Keratinocyte (primary cell): ENCODE measurements around the gene EMP1. TPM values are rescaled to one million over a fixed set of nuclear protein-coding genes. Genes with fewer than 3 reads are reported as not detected.

Experiments used
- DNase-seq: peaks from one replicate; pipeline ENCODE4 v3.0.0-alpha.2; 2011; ENCODE audit warnings: low read depth, missing footprints, low spot score
- FAIRE-seq: peaks from 2 replicates; lab custom pipeline; 2011; peaks lifted over from hg19 to GRCh38; lab: Jason Lieb, UNC
- H2AFZ ChIP-seq: 2 replicates; pipeline ENCODE4 v1.6.0; 2012; ENCODE audit warnings: low read length, control low read depth, inconsistent platforms; ENCODE audit not compliant: control insufficient read depth
- H3K27ac ChIP-seq: 2 replicates; pipeline ENCODE4 v1.5.1; 2011; ENCODE audit warnings: low read length; ENCODE audit not compliant: control insufficient read depth, insufficient read depth
- H3K27me3 ChIP-seq: 3 replicates; pipeline ENCODE4 v1.6.0; 2011; ENCODE audit warnings: low read length; ENCODE audit not compliant: control insufficient read depth, insufficient read depth; ENCODE audit errors: extremely low read depth
- H3K36me3 ChIP-seq, 2 experiments: 2 replicates in 1 of 2; 3 replicates in 1 of 2; pipeline ENCODE4 v1.5.1; 2011; ENCODE audit warnings: low read length in 2 of 2, mild to moderate bottlenecking in 1 of 2; ENCODE audit not compliant: control insufficient read depth in 2 of 2, insufficient read depth in 2 of 2; ENCODE audit errors: extremely low read depth in 1 of 2
- H3K4me1 ChIP-seq: 3 replicates; pipeline ENCODE4 v1.5.1; 2011; ENCODE audit warnings: low read length; ENCODE audit not compliant: control insufficient read depth, insufficient read depth; ENCODE audit errors: extremely low read depth
- H3K4me2 ChIP-seq: 3 replicates; pipeline ENCODE4 v1.6.0; 2011; ENCODE audit warnings: low read depth, low read length; ENCODE audit not compliant: control insufficient read depth, insufficient read depth; ENCODE audit errors: extremely low read depth
- H3K4me3 ChIP-seq, 3 experiments: fragments of 200-600 bp in 1 of 3; sonication (generic) in 1 of 3; 2 replicates in 2 of 3; 3 replicates in 1 of 3; pipeline ENCODE4 v1.5.1; 2011 to 2016; ENCODE audit warnings: low read length in 3 of 3, mild to moderate bottlenecking in 3 of 3, control low read depth in 2 of 3, inconsistent platforms in 1 of 3, low read depth in 1 of 3, mixed read lengths in 1 of 3, mixed run types in 1 of 3, moderate library complexity in 1 of 3; ENCODE audit not compliant: control insufficient read depth in 2 of 3, insufficient read depth in 2 of 3; ENCODE audit errors: extremely low read depth in 1 of 3
- H3K79me2 ChIP-seq: 2 replicates; pipeline ENCODE4 v1.6.0; 2012; ENCODE audit warnings: low read length; ENCODE audit not compliant: control insufficient read depth, insufficient read depth
- H3K9ac ChIP-seq: 3 replicates; pipeline ENCODE4 v1.6.0; 2011; ENCODE audit warnings: low read length; ENCODE audit not compliant: control insufficient read depth, insufficient read depth; ENCODE audit errors: extremely low read depth
- H3K9me1 ChIP-seq: 3 replicates; pipeline ENCODE4 v1.6.0; 2011; ENCODE audit warnings: low read length; ENCODE audit not compliant: control insufficient read depth, insufficient read depth; ENCODE audit errors: extremely low read depth
- H3K9me3 ChIP-seq: 2 replicates; pipeline ENCODE4 v1.5.1; 2012; ENCODE audit warnings: low read depth, low read length; ENCODE audit not compliant: control insufficient read depth
- H4K20me1 ChIP-seq: 3 replicates; pipeline ENCODE4 v1.6.0; 2011; ENCODE audit warnings: low read length; ENCODE audit not compliant: control insufficient read depth, insufficient read depth; ENCODE audit errors: extremely low read depth
- EZH2 ChIP-seq: IDR thresholded peaks from one replicate; pipeline ENCODE4 v1.6.1; 2012; ENCODE audit warnings: inconsistent platforms, mild to moderate bottlenecking, low read length, moderate library complexity
- dilution Hi-C: fragments of 300-500 bp; cut with MboI; formaldehyde crosslinking; loops from one replicate; pipeline ENCODE4 v1.7.0; 2020; ENCODE audit warnings: low sequenced_read_pairs; ENCODE audit not compliant: extremely low pct_ligation_motif_present
- polyA plus RNA-seq, 5 experiments: library from polyadenylated mRNA; depleted of rRNA in 3 of 5; stranded (reverse) in 3 of 5; stranded (forward) in 1 of 5; unstranded in 1 of 5; fragments of >200 nt; gene quantifications; 1 replicate in 1 of 5; 2 replicates in 3 of 5; 3 replicates in 1 of 5; pipeline versions ENCODE4 v1.2.1 to v1.2.3, GENCODE V29; 2011 to 2012; ENCODE audit warnings: missing spikeins in 2 of 5, low read depth in 1 of 5, low replicate concordance in 1 of 5
- TF ChIP-seq, protein P1 (sequence below), 3 experiments: IDR thresholded peaks in 1 of 3; conservative IDR thresholded peaks in 1 of 3; optimal IDR thresholded peaks in 1 of 3; 2 replicates in 2 of 3; 3 replicates in 1 of 3; pipeline versions ENCODE3 to v1.5.1; 2011; ENCODE audit warnings: low read length in 3 of 3, mild to moderate bottlenecking in 3 of 3, moderate library complexity in 2 of 3, control low read depth in 1 of 3, inconsistent platforms in 1 of 3; ENCODE audit not compliant: insufficient read depth in 2 of 3; ENCODE audit errors: extremely low read depth in 1 of 3

EMP1 gene
- polyA plus RNA-seq, 1 donor (not counting 4 experiments of a cell fraction or from before 2014, with no cell fraction given) = 583 TPM

DNA sequence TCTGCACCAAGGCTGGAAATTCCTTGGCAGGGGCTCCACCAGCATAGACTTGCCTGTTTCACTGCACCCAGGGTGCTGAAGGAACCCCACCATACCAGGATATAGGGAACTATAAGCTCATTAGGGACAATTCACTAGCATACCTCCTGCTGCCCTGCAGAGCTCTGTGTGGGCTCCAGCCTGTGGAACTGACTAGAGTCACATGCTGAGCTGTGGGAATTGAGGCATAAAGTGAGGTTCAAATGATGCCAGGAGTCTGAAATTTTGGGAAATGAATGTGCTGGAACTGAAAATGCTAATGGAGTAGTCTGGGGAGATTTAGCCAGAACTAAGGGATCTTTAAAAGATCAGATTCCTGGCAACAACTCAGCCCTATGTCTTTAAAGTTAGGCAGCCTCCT, 7.3 kb upstream of the EMP1 start:
- no peak for TF ChIP-seq EZH2
- TF ChIP-seq, protein P1, sequence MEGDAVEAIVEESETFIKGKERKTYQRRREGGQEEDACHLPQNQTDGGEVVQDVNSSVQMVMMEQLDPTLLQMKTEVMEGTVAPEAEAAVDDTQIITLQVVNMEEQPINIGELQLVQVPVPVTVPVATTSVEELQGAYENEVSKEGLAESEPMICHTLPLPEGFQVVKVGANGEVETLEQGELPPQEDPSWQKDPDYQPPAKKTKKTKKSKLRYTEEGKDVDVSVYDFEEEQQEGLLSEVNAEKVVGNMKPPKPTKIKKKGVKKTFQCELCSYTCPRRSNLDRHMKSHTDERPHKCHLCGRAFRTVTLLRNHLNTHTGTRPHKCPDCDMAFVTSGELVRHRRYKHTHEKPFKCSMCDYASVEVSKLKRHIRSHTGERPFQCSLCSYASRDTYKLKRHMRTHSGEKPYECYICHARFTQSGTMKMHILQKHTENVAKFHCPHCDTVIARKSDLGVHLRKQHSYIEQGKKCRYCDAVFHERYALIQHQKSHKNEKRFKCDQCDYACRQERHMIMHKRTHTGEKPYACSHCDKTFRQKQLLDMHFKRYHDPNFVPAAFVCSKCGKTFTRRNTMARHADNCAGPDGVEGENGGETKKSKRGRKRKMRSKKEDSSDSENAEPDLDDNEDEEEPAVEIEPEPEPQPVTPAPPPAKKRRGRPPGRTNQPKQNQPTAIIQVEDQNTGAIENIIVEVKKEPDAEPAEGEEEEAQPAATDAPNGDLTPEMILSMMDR (optimal IDR thresholded peaks at IDR 0.05 in 1 of 3, IDR thresholded peaks at IDR 0.05 in 1 of 3, conservative IDR thresholded peaks at IDR 0.05 in 1 of 3; ENCODE audit: extremely low read depth in 1 of 3, insufficient read depth in 2 of 3, low read length in 3 of 3) = no peak
- H3K27ac ChIP-seq = no peak overlapping the region

DNA sequence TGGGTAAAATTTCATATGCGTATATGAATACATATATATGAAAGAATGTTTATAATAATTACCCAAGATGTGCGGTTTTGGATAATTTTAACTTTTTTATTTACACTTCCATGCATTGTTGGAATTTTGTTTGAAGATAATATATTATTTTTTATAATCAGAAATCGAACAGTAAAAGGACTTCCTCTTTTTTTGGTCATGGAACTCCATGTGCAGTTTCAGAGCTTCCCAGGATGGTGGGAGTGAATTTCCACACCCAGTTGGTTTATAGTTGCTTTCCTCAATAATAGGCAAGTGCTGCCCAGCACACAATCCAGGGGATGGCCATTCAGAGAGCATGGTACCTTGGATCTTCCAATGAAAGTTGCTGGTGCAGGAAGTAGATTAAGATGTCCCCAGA, 6.3 kb upstream of the EMP1 start:
- Histone ChIP-seq H2AFZ (no peak overlapping the region), H3K9me3 (no peaks in the 10 kb centered on the region), H3K9ac (no peak overlapping the region), H3K4me2 (no peak overlapping the region), H3K27me3 (no peaks in the 10 kb centered on the region), H3K4me1 (peaks cover 34% of the 10 kb centered on the region), H3K4me3 (no peak overlapping the region), H3K9me1 (no peaks in the 10 kb centered on the region), H3K36me3 (no peaks in the 10 kb centered on the region), H4K20me1 (no peaks in the 10 kb centered on the region), H3K79me2 (no peaks in the 10 kb centered on the region), H3K27ac (no peak overlapping the region)
- dilution Hi-C loops = no loop called here
- FAIRE-seq (no peak), DNase-seq (no peak)
- TF ChIP-seq, protein P1 (optimal IDR thresholded peaks at IDR 0.05 in 1 of 3, IDR thresholded peaks at IDR 0.05 in 1 of 3, conservative IDR thresholded peaks at IDR 0.05 in 1 of 3; ENCODE audit: extremely low read depth in 1 of 3, insufficient read depth in 2 of 3, low read length in 3 of 3) = no peak

More for the DNA sequence above, 7.3 kb upstream of the EMP1 start:
- Histone ChIP-seq H3K9me1 (no peaks in the 10 kb centered on the region), H3K4me3 (no peak overlapping the region), H3K79me2 (no peaks in the 10 kb centered on the region), H3K27me3 (no peaks in the 10 kb centered on the region), H3K4me2 (no peak overlapping the region), H2AFZ (no peak overlapping the region), H3K36me3 (no peaks in the 10 kb centered on the region), H3K9me3 (no peaks in the 10 kb centered on the region), H3K4me1 (peaks cover 24% of the 10 kb centered on the region), H3K9ac (no peak overlapping the region), H4K20me1 (no peaks in the 10 kb centered on the region)
- dilution Hi-C loops = no loop called here
- FAIRE-seq (no peak), DNase-seq (no peak)
